GM10847 (cell line): ENCODE results near the gene ADGRV1.

Source experiments
- POLR2A ChIP-seq: IDR thresholded peaks from 2 replicates; pipeline ENCODE4 v1.6.1; 2011; ENCODE audit not compliant: insufficient read length; ENCODE audit errors: extremely low read depth

The ADGRV1 gene

DNA sequence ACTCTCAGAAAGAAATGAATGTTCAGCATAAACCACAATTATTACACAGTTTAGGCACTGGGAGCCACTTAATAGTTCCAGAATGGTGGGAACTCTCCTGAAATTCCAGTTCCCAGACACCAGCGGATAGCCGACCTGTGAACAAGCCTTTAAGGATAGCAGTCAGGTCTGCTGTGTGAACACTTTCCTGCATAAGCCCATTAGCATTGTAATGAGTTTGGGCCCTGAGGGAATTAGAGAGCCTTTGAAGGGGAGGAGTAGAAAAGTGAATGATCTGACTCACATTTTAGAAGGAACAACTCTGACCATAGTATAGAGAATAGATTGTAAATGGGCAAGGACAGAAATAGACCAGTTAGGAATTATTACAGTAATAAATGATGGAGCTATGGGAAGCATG lies 189.1 kb downstream of the ADGRV1 start:
- no peak for TF ChIP-seq POLR2A

- TF ChIP-seq POLR2A, result no peak
These were observed 200.5 kb downstream of the ADGRV1 start for GRCh38 chr5:90759119-90759518.

GRCh38 chr5:90767710-90768109 lies 209.1 kb downstream of the ADGRV1 start:
- TF ChIP-seq POLR2A, result no peak

GRCh38 chr5:90777959-90778358 lies 219.4 kb downstream of the ADGRV1 start:
- TF ChIP-seq POLR2A, result no peak

GRCh38 chr5:90783460-90784333 lies 225.1 kb downstream of the ADGRV1 start:
- TF ChIP-seq POLR2A, result no peak

DNA sequence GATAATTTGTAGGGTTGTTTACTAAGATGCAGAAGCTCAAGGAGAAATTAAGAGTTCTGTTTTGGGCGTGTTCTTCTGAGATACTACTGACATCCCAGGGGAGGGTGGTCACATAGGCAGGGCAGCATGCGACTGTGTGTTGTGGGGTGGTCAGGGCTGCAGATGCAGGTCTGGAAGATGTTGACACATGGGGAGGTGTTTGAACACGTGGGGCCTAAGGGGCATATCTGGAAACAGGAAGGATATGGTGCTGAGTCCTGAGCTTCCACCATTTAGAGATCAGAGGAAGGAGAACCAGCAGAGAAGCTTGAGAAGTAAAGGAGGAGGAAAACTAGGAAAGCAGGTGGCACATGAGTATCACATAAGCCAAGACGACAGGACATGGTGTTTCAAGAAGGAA lies 228.2 kb downstream of the ADGRV1 start:
- no peak for TF ChIP-seq POLR2A

DNA sequence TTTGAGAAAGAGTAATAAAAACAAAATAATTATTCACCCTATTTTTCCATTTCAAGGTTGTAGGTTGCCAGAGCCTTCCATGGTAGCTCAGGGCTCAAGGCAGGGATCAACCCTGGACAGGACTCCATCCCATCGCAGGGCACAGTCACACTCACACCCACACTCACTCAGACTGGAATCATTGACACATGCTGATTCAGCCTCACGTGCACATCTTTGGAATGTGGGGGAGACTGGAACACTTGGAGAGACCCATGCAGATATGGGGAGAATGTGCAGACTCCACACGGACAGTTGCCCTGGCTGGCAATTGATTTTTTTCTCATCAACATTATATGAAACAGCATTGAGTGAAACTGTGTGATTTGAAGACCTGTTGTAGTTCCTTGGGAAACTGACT lies 234.1 kb downstream of the ADGRV1 start:
- no peak for TF ChIP-seq POLR2A

DNA sequence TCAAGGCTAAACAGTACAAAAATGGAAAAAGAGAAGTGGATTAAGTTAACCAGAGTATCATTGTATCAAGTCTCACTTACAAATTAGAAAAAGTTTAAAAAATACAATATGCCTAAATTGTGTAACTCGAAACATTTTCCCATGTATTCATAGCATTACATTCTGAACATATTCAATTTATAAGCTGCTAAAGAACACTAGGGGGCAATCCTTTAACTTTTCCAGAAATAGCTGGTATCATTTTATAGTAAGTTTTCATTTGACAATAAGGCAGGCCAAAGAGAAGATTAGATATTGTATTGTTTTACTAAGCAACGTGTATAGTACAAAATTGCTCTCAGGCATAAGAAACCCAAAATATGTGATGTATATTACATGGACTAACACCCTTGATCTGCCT lies 234.6 kb downstream of the ADGRV1 start:
- no peak for TF ChIP-seq POLR2A

DNA sequence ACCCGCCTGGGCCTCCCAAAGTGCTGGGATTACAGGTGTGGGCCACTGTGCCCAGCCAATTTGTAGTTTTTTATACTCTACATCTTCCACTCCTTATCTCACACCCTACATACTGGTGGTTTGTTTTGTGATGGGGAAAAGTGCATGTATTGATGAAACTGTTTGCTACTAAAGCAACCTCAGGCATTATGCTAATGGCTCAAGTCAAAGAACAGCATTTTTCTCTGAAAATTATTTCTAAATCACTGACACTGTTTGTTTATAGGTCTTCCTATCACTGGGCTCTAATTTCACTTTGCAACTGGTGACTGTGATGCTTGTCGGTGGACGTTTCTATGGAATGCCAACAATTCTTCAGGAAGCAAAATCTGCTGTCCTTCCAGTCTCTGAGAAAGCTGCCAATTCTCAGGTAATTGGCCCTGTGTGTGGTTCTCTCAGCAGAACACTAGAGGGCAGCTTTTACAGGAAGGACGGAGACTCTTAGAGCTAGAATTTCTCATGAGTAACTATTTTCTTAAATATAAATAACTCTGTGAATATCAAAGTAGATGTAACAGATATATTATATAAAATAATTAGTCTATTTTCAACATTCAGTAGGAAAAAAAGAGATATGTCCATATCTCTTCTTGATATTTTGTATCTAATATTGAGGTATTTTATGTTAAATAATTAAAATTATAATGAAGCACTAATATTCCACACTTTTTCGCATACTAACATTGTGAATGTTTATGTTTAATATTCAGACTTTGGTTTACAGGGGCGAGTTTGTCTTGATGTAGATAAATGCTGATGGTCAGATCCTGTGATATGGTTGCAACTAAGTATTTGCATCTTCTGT lies 244.1 kb downstream of the ADGRV1 start:
- no peak for TF ChIP-seq POLR2A

GRCh38 chr5:90803381-90803780 lies 244.8 kb downstream of the ADGRV1 start:
- no peak for TF ChIP-seq POLR2A

GRCh38 chr5:90803876-90804275 lies 245.3 kb downstream of the ADGRV1 start:
- TF ChIP-seq POLR2A, result no peak

DNA sequence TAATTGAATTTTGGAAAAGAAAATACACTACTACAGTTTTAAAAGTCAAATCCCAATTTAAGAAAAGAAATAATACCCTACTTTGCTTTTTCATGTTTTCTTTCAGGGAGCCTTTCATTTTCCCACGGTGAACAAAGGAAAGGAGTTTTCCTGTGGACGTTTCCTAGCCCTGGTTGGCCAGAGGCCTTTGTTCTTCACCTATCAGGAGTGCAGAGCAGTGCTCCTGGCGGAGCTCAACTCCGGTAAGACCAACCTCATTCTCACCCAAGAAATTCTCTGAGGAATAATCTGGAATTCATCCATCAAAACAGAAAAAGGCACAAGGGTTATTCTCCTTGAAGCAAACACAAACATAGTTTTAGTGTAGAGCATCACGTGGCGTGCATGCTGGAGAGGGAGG lies 248.9 kb downstream of the ADGRV1 start:
- TF ChIP-seq POLR2A, result no peak

- TF ChIP-seq POLR2A, result no peak
These were observed 250.9 kb downstream of the ADGRV1 start for GRCh38 chr5:90809311-90810056.

GRCh38 chr5:90810211-90810610 lies 251.6 kb downstream of the ADGRV1 start:
- TF ChIP-seq POLR2A, result no peak

DNA sequence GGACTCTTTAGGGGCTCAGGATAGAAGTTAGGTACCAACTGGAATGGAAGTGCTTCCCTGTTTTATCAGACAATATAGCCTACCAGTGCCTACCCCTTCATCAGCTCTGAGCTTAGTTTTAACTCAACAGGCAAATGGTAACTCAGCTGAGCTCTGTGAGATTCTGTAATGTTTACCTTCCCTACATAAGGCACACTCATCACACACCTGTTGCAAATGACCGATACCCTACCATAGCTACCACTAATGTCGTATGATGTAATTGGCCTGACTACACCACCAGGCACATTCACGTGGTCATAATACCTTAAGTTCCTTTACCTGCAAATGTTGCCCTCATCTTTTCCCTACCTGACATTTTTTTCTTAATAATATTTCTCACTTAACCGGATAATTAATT lies 254.8 kb downstream of the ADGRV1 start:
- TF ChIP-seq POLR2A, result no peak
